ENCODE measurements around the gene DUS2.

Gene DUS2

DNA sequence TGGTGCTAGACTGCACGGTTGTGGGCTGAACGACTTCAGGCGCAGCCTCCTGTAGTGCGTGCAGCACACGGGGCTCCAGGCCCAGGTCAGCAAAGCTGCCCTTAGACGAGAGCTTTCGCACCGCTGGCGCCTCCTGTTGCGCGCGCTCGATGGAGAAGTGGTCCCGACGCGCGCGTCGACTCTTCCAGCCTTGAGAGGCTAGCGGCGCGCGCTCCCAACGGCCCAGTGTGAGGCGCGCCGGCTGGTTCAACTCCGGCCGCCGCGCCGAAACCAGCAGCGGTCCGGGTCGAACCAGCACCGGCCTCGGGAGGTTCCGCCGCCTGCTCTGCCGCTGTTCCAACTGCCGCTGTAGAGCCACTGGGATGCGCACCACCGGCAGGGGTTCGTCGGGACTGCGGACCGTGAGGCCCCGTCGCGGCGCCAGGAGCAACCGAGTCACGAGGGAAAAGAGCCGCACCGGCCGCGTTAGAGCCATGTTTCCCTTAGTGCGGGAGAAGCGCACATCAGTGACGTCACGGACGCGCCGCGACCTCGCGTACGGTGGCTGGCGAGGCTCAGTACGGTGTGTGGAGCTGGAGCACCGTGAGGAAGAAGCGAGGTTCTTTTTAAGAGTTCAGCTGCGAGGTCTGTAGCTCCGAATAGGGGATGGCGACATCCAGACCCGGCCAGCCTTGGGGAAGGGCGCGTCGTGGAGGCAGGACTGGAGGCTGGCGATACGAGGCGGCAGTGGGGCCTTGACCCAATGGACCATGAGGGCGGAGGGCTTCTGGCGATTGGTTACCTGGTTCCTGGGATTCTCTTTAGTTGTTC lies at the start of gene DUS2, which contains the start of gene DDX28:
Gene DUS2 (plus strand): TSS at position 557 of the 810 bp plus-strand sequence. CDS start 14,740 bp downstream, outside the sequence.
Gene DDX28 (minus strand): TSS at position 505 of the 810 bp plus-strand sequence. CDS start 30 bp downstream, at position 475.
- TF ChIP-seq, protein P1, sequence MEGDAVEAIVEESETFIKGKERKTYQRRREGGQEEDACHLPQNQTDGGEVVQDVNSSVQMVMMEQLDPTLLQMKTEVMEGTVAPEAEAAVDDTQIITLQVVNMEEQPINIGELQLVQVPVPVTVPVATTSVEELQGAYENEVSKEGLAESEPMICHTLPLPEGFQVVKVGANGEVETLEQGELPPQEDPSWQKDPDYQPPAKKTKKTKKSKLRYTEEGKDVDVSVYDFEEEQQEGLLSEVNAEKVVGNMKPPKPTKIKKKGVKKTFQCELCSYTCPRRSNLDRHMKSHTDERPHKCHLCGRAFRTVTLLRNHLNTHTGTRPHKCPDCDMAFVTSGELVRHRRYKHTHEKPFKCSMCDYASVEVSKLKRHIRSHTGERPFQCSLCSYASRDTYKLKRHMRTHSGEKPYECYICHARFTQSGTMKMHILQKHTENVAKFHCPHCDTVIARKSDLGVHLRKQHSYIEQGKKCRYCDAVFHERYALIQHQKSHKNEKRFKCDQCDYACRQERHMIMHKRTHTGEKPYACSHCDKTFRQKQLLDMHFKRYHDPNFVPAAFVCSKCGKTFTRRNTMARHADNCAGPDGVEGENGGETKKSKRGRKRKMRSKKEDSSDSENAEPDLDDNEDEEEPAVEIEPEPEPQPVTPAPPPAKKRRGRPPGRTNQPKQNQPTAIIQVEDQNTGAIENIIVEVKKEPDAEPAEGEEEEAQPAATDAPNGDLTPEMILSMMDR (IDR thresholded peaks at IDR 0.05; ENCODE audit: low read depth, low read length), result no peak
- H3K4me3 ChIP-seq (ENCODE audit: low read depth, low read length), result peak within 1 kb of the TSS; percentile 87
- DNase-seq (ENCODE audit: low read depth, low spot score), result peak; percentile 93
- in situ Hi-C loops (cut with HindIII; ENCODE audit: low sequenced_read_pairs), result no loop called here

DNA sequence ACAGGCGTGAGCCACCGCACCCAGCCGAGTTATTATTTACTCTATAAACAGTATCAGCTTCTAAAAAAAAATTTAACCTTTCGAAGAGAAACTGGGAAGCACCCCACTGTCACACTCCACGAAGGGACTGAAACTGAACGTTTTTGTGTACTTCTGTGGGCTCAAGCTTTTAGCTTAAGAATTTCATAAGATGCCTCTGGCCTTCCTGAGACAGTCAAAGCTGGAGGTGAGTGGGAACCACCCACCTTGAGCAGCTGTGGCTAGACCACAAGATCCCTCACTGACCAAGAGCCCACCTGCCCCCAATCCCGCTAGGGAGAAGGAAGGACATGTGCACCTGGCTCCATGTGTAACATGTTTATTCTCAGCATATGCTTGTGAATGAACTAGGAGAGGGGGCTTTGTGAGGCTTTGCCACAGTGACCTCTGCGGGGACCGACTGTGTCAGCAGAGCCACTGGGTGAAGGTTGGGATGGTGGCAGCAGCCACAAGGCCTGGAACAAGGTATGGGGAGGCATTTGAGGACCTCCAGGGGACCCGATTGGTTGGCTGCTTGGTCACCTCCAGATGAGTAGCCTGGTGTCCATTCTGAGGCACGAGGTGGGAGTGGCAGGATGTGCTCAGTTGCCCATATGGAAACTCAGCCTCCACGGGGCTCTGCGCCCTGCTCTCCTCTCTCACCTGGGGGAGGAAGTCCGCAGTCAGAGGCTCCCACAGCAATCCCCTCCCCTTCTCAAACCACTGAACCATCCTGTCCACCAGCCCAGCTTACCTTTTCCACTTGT lies 47.6 kb upstream of the DUS2 start:
- H3K4me3 ChIP-seq (ENCODE audit: low read depth, low read length), result no peak overlapping the region
- TF ChIP-seq, protein P1 (IDR thresholded peaks at IDR 0.05; ENCODE audit: low read depth, low read length), result no peak
- in situ Hi-C loops (cut with HindIII; ENCODE audit: low sequenced_read_pairs), result no loop called here
- no peak for DNase-seq (ENCODE audit: low read depth, low spot score)

DNA sequence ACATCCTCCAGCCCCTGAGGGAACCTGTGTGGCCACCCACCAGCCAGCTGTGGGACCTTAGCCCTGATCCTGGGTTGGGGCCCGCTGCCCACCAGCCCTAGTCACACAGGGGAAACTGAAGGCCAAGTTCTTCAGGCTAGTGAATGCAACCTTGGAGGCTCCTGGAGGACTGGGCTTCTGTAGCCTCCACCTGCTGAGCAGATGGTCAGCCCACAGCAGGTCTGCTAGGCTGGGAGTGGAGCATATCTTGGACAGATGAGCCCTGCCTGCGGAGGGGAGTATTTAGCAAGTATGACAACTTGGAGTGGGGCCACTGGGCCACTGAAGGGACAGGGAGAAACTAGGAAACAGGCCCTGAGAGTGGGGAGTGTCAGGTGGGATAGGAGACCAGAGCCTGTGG lies 46.9 kb upstream of the DUS2 start:
- TF ChIP-seq, protein P1 (IDR thresholded peaks at IDR 0.05; ENCODE audit: low read depth, low read length), result no peak
- in situ Hi-C loops (cut with HindIII; ENCODE audit: low sequenced_read_pairs), result no loop called here
- no peak for DNase-seq (ENCODE audit: low read depth, low spot score)
- H3K4me3 ChIP-seq (ENCODE audit: low read depth, low read length), result no peak overlapping the region

DNA sequence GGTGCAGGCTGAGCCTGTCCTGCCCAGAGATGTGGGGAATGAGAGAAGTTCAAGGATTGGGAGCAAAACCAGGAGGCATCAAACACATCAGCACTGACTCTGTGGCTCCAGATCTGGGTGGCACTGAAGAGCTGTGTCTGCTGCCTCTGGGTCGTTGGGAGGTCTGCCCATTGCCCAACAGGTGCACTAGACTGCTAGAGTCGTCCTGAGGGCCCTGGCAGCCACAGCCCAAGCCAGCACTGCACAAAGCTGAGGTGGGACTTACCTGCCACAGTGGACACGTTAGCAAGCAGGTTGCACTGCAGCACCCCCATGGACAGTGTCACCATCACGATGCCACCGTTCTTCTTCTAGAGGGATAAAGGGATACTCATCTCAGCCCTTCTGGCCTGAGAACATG lies 46.1 kb upstream of the DUS2 start:
- no peak for DNase-seq (ENCODE audit: low read depth, low spot score)
- TF ChIP-seq, protein P1 (IDR thresholded peaks at IDR 0.05; ENCODE audit: low read depth, low read length), result no peak
- in situ Hi-C loops (cut with HindIII; ENCODE audit: low sequenced_read_pairs), result no loop called here
- no peak overlapping the region for H3K4me3 ChIP-seq (ENCODE audit: low read depth, low read length)

DNA sequence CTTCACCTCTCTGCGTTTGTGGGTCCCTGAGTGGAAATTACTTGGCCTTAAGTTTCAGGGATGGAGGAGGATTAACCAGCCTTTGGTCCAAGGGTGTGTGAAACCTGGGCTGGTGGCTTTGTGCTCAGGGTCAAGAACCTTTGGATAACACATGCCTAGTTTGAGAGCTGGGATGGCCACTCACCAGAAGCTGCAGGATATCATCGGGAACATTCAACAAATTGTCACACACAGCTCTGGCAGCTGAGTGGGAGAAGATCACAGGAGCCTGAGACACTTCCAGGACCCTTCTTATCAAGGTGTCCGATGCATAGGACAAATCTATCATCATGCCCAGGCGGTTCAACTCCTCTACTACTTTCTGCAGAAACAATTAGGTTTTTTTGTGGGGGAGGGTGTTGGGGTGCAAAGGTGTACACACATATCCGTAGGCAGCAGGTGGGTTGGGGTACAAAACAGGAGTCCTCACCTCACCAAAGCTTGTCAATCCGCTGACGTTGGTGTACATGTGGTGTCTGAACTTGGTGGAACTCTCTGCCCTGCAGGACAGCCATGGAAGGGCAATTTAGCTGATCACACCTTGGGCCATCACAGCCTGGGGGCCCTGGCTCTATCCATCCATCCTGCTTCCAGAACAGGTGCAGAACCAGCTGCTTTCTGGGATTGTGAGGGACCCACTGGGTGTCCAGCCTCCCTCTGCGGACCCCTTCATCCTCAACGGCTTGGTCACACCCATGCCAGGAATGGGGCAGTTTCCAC lies 45.4 kb upstream of the DUS2 start:
- in situ Hi-C loops (cut with HindIII; ENCODE audit: low sequenced_read_pairs), result no loop called here
- TF ChIP-seq, protein P1 (IDR thresholded peaks at IDR 0.05; ENCODE audit: low read depth, low read length), result no peak

More for the DNA sequence above, 45.4 kb upstream of the DUS2 start:
- no peak overlapping the region for H3K4me3 ChIP-seq (ENCODE audit: low read depth, low read length)
- no peak for DNase-seq (ENCODE audit: low read depth, low spot score)

Measured in astrocyte of the spinal cord (primary cell).